HG02973 (cell line): ENCODE data around the gene CFAP68.

Source experiments
- ATAC-seq: cut with Tn5 transposase; IDR thresholded peaks from one replicate; pipeline ENCODE4 v1.9.1; 2021; ENCODE audit warnings: moderate library complexity; ENCODE audit not compliant: unreplicated experiment

Gene CFAP68

GRCh38 chr11:111878849-111879636 lies at the start of gene CFAP68, which contains the start of gene FDXACB1:
Gene CFAP68 (plus strand): TSS chr11:111879541. CDS start chr11:111879561, 20 bp downstream.
Gene FDXACB1 (minus strand): TSS chr11:111879165. CDS start chr11:111879132, 33 bp downstream.
- peak; percentile 84 for ATAC-seq

GRCh38 chr11:111833524-111833923 lies 45.8 kb upstream of the CFAP68 start:
- no peak for ATAC-seq

- no peak for ATAC-seq
Observed at GRCh38 chr11:111834432-111835163, 44.7 kb upstream of the CFAP68 start.

- ATAC-seq: no peak
Observed at GRCh38 chr11:111835665-111836064, 43.7 kb upstream of the CFAP68 start.

GRCh38 chr11:111836162-111836561 lies 43.2 kb upstream of the CFAP68 start:
- no peak for ATAC-seq

- peak; percentile 72 for ATAC-seq
Observed at GRCh38 chr11:111836721-111837120, 42.6 kb upstream of the CFAP68 start.

GRCh38 chr11:111837366-111837891 lies 41.9 kb upstream of the CFAP68 start:
- no peak for ATAC-seq

- ATAC-seq: no peak
Observed at GRCh38 chr11:111838054-111838453, 41.3 kb upstream of the CFAP68 start.

- no peak for ATAC-seq
Observed at GRCh38 chr11:111840143-111840542, 39.2 kb upstream of the CFAP68 start.

GRCh38 chr11:111841370-111842053 lies 37.8 kb upstream of the CFAP68 start:
- ATAC-seq: peak; percentile 43

- ATAC-seq: no peak
Observed at GRCh38 chr11:111843661-111844060, 35.7 kb upstream of the CFAP68 start.

- no peak for ATAC-seq
Observed at GRCh38 chr11:111845276-111846028, 33.9 kb upstream of the CFAP68 start.

GRCh38 chr11:111846063-111846462 lies 33.3 kb upstream of the CFAP68 start:
- ATAC-seq: no peak

- no peak for ATAC-seq
Observed at GRCh38 chr11:111846636-111847035, 32.7 kb upstream of the CFAP68 start.

GRCh38 chr11:111849631-111850030 lies 29.7 kb upstream of the CFAP68 start:
- ATAC-seq: no peak

GRCh38 chr11:111851067-111851466 lies 28.3 kb upstream of the CFAP68 start:
- ATAC-seq: no peak

- ATAC-seq: no peak
Observed at GRCh38 chr11:111851636-111852035, 27.7 kb upstream of the CFAP68 start.

GRCh38 chr11:111852103-111852502 lies 27.2 kb upstream of the CFAP68 start:
- no peak for ATAC-seq

- no peak for ATAC-seq
Observed at GRCh38 chr11:111855506-111855905, 23.8 kb upstream of the CFAP68 start.

- no peak for ATAC-seq
Observed at GRCh38 chr11:111860257-111860656, 19.1 kb upstream of the CFAP68 start.

- ATAC-seq: no peak
Observed at GRCh38 chr11:111870113-111870512, 9.2 kb upstream of the CFAP68 start.
